K562 (cell line): ENCODE results near the gene ZNF768. TPM values are rescaled to one million over a fixed set of nuclear protein-coding genes. Genes with fewer than 3 reads are reported as not detected.
A peak's percentile ranks its signal among the peaks of the same experiment; 100 is the strongest.

Experiments used
- ATAC-seq: fragments of 200-7000 bp; cut with Tn5 transposase; 3 replicates; pipeline ENCODE4 v1.9.1; 2020; ENCODE audit warnings: moderate library complexity
- BruUV-seq: library from RNA; stranded (reverse); fragments of 400-500 nt; replicated peaks from 2 replicates; lab custom pipeline; 2021; lab: Mats Ljungman, UMichigan
- CTCF ChIA-PET: fragments of 300-600 bp; formaldehyde crosslinking; extraction: SDS; loops from one replicate; lab custom pipeline; 2021; ENCODE audit warnings: low intra/inter-chr PET ratio; lab: Yijun Ruan, JAX
- POLR2A ChIA-PET: fragments of 300-600, 350-650 bp; sonication (Branson Sonifier 250); formaldehyde crosslinking; extraction: SDS; loops from one replicate; lab custom pipeline; 2021; ENCODE audit warnings: antibody characterized with exemption, inconsistent platforms; lab: Yijun Ruan, JAX
- DNase-seq, 4 experiments: peaks; one replicate each; pipeline versions ENCODE4 v3.0.0 to v3.0.0-alpha.2; 2011 to 2018; ENCODE audit warnings: low spot score in 3 of 4, mixed read lengths in 3 of 4; ENCODE audit errors: extremely low read depth in 1 of 4
- FAIRE-seq: peaks from 2 replicates; lab custom pipeline; 2011; peaks lifted over from hg19 to GRCh38; lab: Jason Lieb, UNC
- H2AFZ ChIP-seq: 2 replicates; pipeline ENCODE4 v1.6.0; 2011; ENCODE audit warnings: low read depth, low read length, control low read depth, inconsistent platforms
- H3K27ac ChIP-seq: fragments of 200-600 bp; 3 replicates; pipeline ENCODE4 v1.8.0; 2011; ENCODE audit warnings: low read depth, mild to moderate bottlenecking, control low read depth, inconsistent platforms, low read length, moderate library complexity, mixed read lengths; ENCODE audit errors: extremely low read depth
- H3K27me3 ChIP-seq, 2 experiments: fragments of 300-600 bp in 1 of 2; 2 replicates in 1 of 2; 3 replicates in 1 of 2; pipeline versions ENCODE4 v1.6.0 to v1.8.0; 2011; ENCODE audit warnings: inconsistent platforms in 2 of 2, low read length in 2 of 2, mild to moderate bottlenecking in 1 of 2, mixed read lengths in 1 of 2, moderate library complexity in 1 of 2; ENCODE audit not compliant: control insufficient read depth in 2 of 2, insufficient read depth in 2 of 2
- H3K36me3 ChIP-seq: fragments of 300-600 bp; 3 replicates; pipeline ENCODE4 v1.8.0; 2011; ENCODE audit warnings: mild to moderate bottlenecking, low read length, inconsistent platforms; ENCODE audit not compliant: control insufficient read depth, insufficient read depth
- H3K4me1 ChIP-seq, 2 experiments: fragments of 200-600 bp in 1 of 2; replicated peaks in 1 of 2; 2 replicates in 1 of 2; 3 replicates in 1 of 2; pipeline versions ENCODE4 v1.5.1 to v1.8.0; 2011; ENCODE audit warnings: inconsistent platforms in 2 of 2, low read length in 2 of 2, mild to moderate bottlenecking in 1 of 2, mixed read lengths in 1 of 2, moderate library complexity in 1 of 2; ENCODE audit not compliant: control insufficient read depth in 2 of 2, insufficient read depth in 2 of 2
- H3K4me2 ChIP-seq: 2 replicates; pipeline ENCODE4 v1.6.1; 2011; ENCODE audit warnings: low read length, control low read depth, inconsistent platforms, mixed read lengths; ENCODE audit not compliant: insufficient read depth
- H3K4me3 ChIP-seq: fragments of 200-600 bp; sonication (generic), shearing (Covaris generic); 2 replicates; pipeline ENCODE4 v1.5.1; 2016; ENCODE audit warnings: control low read depth, inconsistent platforms
- H3K79me2 ChIP-seq: fragments of 200-600 bp; 3 replicates; pipeline ENCODE4 v1.8.0; 2011; ENCODE audit warnings: low read length, inconsistent platforms; ENCODE audit not compliant: control insufficient read depth, insufficient read depth
- H3K9ac ChIP-seq, 2 experiments: 2 replicates each; pipeline versions ENCODE4 v1.6.0 to v1.6.1; 2011; ENCODE audit warnings: low read depth in 2 of 2, low read length in 2 of 2, control low read depth in 1 of 2, inconsistent platforms in 1 of 2, mild to moderate bottlenecking in 1 of 2, mixed read lengths in 1 of 2; ENCODE audit not compliant: insufficient read depth in 1 of 2
- H3K9me1 ChIP-seq: one replicate; pipeline ENCODE4 v1.6.0; 2011; ENCODE audit warnings: inconsistent platforms, mild to moderate bottlenecking, low read length, moderate library complexity; ENCODE audit not compliant: control insufficient read depth, insufficient read depth
- H3K9me3 ChIP-seq: replicated peaks from 2 replicates; pipeline ENCODE4 v1.5.1; 2011; ENCODE audit warnings: low read depth, low read length, inconsistent platforms; ENCODE audit not compliant: control insufficient read depth, insufficient read depth
- H4K20me1 ChIP-seq: replicated peaks from 2 replicates; pipeline ENCODE4 v1.6.1; 2011; ENCODE audit warnings: low read length, inconsistent platforms, mixed read lengths; ENCODE audit not compliant: control insufficient read depth, insufficient read depth
- C11orf30 ChIP-seq: fragments of 450-650 bp; IDR thresholded peaks from 2 replicates; pipeline ENCODE4 v1.6.1; 2016; ENCODE audit warnings: low read depth, mild to moderate bottlenecking
- GTF2F1 ChIP-seq: IDR thresholded peaks from 2 replicates; pipeline ENCODE4 v1.6.1; 2011; ENCODE audit warnings: low read depth, low read length, improper control_type of control experiment
- KLF10 ChIP-seq: fragments of 250-450 bp; sonication (Bioruptor Pico); IDR thresholded peaks from 2 replicates; pipeline ENCODE4 v1.6.1; 2021; ENCODE audit warnings: matching md5 sums
- MAFG ChIP-seq: fragments of 450-650 bp; conservative IDR thresholded peaks from 2 replicates; pipeline ENCODE4 v1.6.1; 2016; ENCODE audit warnings: missing genetic modification characterization, missing compliant biosample characterization
- RBM25 ChIP-seq: fragments of 200-400 bp; formaldehyde crosslinking; IDR thresholded peaks from 2 replicates; pipeline ENCODE4 v1.6.1; 2018; ENCODE audit warnings: low read length, low read depth, moderate library complexity; ENCODE audit not compliant: severe bottlenecking
- SRSF3 ChIP-seq: fragments of 200-400 bp; formaldehyde crosslinking; IDR thresholded peaks from 2 replicates; pipeline ENCODE4 v1.6.1; 2016; ENCODE audit warnings: mild to moderate bottlenecking, low read length, moderate library complexity; ENCODE audit not compliant: insufficient read depth
- TCF7L2 ChIP-seq: fragments of 150-350 bp; IDR thresholded peaks from 2 replicates; pipeline ENCODE4 v1.6.1; 2016; ENCODE audit warnings: low read depth, mild to moderate bottlenecking, low read length, moderate library complexity
- ZBTB17 ChIP-seq: fragments of 450-650 bp; formaldehyde crosslinking; IDR thresholded peaks from 2 replicates; pipeline ENCODE4 v1.4.0; 2020; ENCODE audit warnings: mild to moderate bottlenecking
- ZNF23 ChIP-seq: fragments of 250-450 bp; sonication (Bioruptor Pico); IDR thresholded peaks from 2 replicates; pipeline ENCODE4 v1.4.0; 2020; ENCODE audit warnings: mild to moderate bottlenecking
- ZNF316 ChIP-seq: fragments of 450-650 bp; IDR thresholded peaks from 2 replicates; pipeline ENCODE4 v1.6.1; 2016
- WGBS: fragments of 100-300 bp; shearing (Covaris generic); methylation state at CpG from one replicate; pipeline ENCODE4 v1.1.6; 2016; ENCODE audit warnings: low coverage, mixed read lengths; ENCODE audit not compliant: insufficient coverage; ENCODE audit errors: missing lambda C conversion rate; 5-methylcytosine and 5-hydroxymethylcytosine counted together
- in situ Hi-C: fragments of 300-500 bp; cut with MboI; formaldehyde crosslinking; loops from 4 replicates; pipeline ENCODE4 v1.15.0; 2018; ENCODE audit warnings: inconsistent platforms, mixed read lengths
- intact Hi-C: fragments of 100-400 bp; cut with micrococcal nuclease; formaldehyde crosslinking; loops from 2 replicates; pipeline ENCODE4 v1.14.2; 2022
- polyA plus RNA-seq, 8 experiments: library from polyadenylated mRNA; depleted of rRNA in 4 of 8; stranded (reverse) in 5 of 8; unstranded in 3 of 8; fragments of >200 nt; fragmentation: Nextera tagmentation in 2 of 8; fragmentation: Illumina TruSeq in 1 of 8; extraction: Ambion mirVana in 2 of 8; extraction: Trizol in 1 of 8; gene quantifications; 2 replicates each; pipeline versions ENCODE4 v1.2.1 to v1.2.3, GENCODE V29; 2011 to 2014; ENCODE audit warnings: inconsistent platforms in 1 of 8, missing spikeins in 1 of 8
- total RNA-seq, 7 experiments: library from RNA; depleted of rRNA in 6 of 7; stranded (reverse); fragments of >200 nt in 6 of 7; fragmentation: Illumina TruSeq in 2 of 7; extraction: Trizol in 2 of 7; gene quantifications; 2 replicates each; pipeline versions ENCODE4 v1.2.1 to v1.2.3, GENCODE V29; 2011 to 2021; ENCODE audit warnings: low replicate concordance in 1 of 7
- TF ChIP-seq, protein P1 (sequence below), 2 experiments: fragments of 150-350 bp in 1 of 2; IDR thresholded peaks; 2 replicates each; pipeline ENCODE4 v1.6.1; 2012 to 2016; ENCODE audit warnings: low read depth in 2 of 2, low read length in 2 of 2, mild to moderate bottlenecking in 1 of 2, moderate library complexity in 1 of 2
- TF ChIP-seq, protein P2 (sequence below), 2 experiments: fragments of 450-650 bp; IDR thresholded peaks; 2 replicates each; pipeline ENCODE4 v1.6.1; 2016
- TF ChIP-seq, protein P3 (sequence below): IDR thresholded peaks from 2 replicates; pipeline ENCODE4 v1.6.1; 2016; ENCODE audit warnings: missing genetic modification characterization, missing compliant biosample characterization

Gene ZNF768
- total and polyA plus RNA-seq, 9 of the 15 experiments (the other 6 are each of a cell fraction or from before 2014, with no cell fraction given) = 0.13 to 50.7 (median 26.9) TPM

DNA sequence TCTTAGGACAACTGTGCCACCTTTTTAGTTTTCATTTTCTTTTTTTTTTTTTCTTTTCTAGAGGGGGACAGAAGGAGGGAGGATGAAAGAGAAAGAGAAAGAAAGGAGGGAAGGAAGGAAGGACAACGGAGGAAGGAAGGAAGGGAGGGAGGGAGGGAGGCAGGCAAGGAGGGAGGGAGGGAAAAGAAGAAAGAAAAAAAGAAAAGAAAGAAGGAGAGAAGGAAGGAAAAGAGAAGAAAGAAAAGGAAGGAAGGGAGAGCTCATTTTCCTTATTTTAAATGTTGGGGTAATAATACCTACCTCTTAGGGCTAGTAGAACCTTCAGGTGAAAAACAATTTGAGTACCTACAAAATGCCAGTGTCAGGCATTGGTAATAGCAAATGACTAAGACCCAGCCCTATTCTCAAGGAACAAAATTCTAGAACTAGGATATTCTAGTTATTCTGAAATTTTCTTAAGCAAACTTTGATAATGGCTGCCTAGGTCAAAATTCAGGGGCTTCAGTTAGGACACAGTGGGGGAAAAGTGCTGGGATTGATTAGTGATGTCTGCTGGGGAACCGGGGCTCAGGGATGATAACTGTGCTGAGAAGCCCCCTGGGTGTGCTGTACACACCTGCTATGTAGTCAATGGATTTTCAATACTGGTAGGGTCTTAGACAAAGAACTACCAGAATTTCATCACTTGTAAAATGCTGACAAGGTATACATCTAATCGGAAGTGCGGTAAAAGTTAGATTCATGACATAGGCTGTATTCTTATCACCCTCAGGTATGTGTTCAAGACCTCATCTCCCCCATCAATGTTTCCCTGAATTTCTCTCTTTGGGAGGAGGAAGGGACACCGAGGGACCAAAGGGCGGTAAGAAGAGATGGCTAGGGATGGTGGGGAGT, 22.7 kb downstream of the ZNF768 start:
- no peaks in the 10 kb centered on the region for H3K27me3 ChIP-seq
- POLR2A ChIA-PET = interaction anchor here (0.6 kb wide), 1 partner anchor 31 kb away, joined by 3 read pairs; the partner anchor contains the start of gene ZNF747
- no peak overlapping the region for H3K4me3 ChIP-seq
- H3K79me2 ChIP-seq = no peaks in the 10 kb centered on the region
- H3K36me3 ChIP-seq = no peaks in the 10 kb centered on the region
- no peak overlapping the region for H3K27ac ChIP-seq
- no peak overlapping the region for H3K9ac ChIP-seq
- ATAC-seq (peak; percentile 46; the same call in 2 of the 3 replicates), FAIRE-seq (peak; percentile 54), DNase-seq (no peak)
- peak overlapping the region; percentile 56 for H2AFZ ChIP-seq
- no peak for TF ChIP-seq TCF7L2
- TF ChIP-seq RBM25 = peak; percentile 75
- TF ChIP-seq, protein P1, sequence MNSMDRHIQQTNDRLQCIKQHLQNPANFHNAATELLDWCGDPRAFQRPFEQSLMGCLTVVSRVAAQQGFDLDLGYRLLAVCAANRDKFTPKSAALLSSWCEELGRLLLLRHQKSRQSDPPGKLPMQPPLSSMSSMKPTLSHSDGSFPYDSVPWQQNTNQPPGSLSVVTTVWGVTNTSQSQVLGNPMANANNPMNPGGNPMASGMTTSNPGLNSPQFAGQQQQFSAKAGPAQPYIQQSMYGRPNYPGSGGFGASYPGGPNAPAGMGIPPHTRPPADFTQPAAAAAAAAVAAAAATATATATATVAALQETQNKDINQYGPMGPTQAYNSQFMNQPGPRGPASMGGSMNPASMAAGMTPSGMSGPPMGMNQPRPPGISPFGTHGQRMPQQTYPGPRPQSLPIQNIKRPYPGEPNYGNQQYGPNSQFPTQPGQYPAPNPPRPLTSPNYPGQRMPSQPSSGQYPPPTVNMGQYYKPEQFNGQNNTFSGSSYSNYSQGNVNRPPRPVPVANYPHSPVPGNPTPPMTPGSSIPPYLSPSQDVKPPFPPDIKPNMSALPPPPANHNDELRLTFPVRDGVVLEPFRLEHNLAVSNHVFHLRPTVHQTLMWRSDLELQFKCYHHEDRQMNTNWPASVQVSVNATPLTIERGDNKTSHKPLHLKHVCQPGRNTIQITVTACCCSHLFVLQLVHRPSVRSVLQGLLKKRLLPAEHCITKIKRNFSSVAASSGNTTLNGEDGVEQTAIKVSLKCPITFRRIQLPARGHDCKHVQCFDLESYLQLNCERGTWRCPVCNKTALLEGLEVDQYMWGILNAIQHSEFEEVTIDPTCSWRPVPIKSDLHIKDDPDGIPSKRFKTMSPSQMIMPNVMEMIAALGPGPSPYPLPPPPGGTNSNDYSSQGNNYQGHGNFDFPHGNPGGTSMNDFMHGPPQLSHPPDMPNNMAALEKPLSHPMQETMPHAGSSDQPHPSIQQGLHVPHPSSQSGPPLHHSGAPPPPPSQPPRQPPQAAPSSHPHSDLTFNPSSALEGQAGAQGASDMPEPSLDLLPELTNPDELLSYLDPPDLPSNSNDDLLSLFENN (IDR thresholded peaks at IDR 0.05; ENCODE audit: low read depth in 2 of 2, low read length in 2 of 2) = peak in 1 of 2 experiments; percentile 59; a peak in 1 of 4 replicates
- peak; percentile 41 for TF ChIP-seq MAFG (tag)
- no peak for TF ChIP-seq GTF2F1
- peak; percentile 57; the same call in 1 of the 2 replicates for TF ChIP-seq ZNF23 (CRISPR knock-in tag)
- TF ChIP-seq KLF10 = no peak
- peak; percentile 65 for TF ChIP-seq C11orf30
- TF ChIP-seq, protein P2, sequence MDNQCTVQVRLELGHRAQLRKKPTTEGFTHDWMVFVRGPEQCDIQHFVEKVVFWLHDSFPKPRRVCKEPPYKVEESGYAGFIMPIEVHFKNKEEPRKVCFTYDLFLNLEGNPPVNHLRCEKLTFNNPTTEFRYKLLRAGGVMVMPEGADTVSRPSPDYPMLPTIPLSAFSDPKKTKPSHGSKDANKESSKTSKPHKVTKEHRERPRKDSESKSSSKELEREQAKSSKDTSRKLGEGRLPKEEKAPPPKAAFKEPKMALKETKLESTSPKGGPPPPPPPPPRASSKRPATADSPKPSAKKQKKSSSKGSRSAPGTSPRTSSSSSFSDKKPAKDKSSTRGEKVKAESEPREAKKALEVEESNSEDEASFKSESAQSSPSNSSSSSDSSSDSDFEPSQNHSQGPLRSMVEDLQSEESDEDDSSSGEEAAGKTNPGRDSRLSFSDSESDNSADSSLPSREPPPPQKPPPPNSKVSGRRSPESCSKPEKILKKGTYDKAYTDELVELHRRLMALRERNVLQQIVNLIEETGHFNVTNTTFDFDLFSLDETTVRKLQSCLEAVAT (IDR thresholded peaks at IDR 0.05) = peak in 1 of 2 experiments; percentile 95; a peak in 2 of 4 replicates
- TF ChIP-seq SRSF3 = no peak
- TF ChIP-seq, protein P3, sequence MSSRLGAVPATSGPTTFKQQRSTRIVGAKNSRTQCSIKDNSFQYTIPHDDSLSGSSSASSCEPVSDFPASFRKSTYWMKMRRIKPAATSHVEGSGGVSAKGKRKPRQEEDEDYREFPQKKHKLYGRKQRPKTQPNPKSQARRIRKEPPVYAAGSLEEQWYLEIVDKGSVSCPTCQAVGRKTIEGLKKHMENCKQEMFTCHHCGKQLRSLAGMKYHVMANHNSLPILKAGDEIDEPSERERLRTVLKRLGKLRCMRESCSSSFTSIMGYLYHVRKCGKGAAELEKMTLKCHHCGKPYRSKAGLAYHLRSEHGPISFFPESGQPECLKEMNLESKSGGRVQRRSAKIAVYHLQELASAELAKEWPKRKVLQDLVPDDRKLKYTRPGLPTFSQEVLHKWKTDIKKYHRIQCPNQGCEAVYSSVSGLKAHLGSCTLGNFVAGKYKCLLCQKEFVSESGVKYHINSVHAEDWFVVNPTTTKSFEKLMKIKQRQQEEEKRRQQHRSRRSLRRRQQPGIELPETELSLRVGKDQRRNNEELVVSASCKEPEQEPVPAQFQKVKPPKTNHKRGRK (tag) = peak; percentile 52; the same call in 1 of the 2 replicates
- TF ChIP-seq ZNF316 = peak; percentile 84
- TF ChIP-seq ZBTB17 (CRISPR knock-in tag) = peak; percentile 94
- peak overlapping the region; percentile 47 for H3K4me2 ChIP-seq
- H3K9me1 ChIP-seq = no peaks in the 10 kb centered on the region
- in situ Hi-C loops (no loop called here), intact Hi-C loops (no loop called here)
- CTCF ChIA-PET = no interaction called here
- no peaks in the 10 kb centered on the region for H4K20me1 ChIP-seq
- WGBS = 11% methylated on average over 6 of the region's 6 CpGs
- peaks cover 3 to 4% of the 10 kb centered on the region in 2 experiments; a peak in 1 of 5 replicates for H3K4me1 ChIP-seq
- no peaks in the 10 kb centered on the region for H3K9me3 ChIP-seq
- BruUV-seq = no TSS peak
